Measurements from ENCODE around the gene DIAPH2.

DIAPH2 gene

GRCh38 chrX:97065066-97065465, 380.4 kb downstream of the DIAPH2 start:
- no peak for DNase-seq

- no peak for DNase-seq
These were observed 381.3 kb downstream of the DIAPH2 start for GRCh38 chrX:97065973-97066372.

DNA sequence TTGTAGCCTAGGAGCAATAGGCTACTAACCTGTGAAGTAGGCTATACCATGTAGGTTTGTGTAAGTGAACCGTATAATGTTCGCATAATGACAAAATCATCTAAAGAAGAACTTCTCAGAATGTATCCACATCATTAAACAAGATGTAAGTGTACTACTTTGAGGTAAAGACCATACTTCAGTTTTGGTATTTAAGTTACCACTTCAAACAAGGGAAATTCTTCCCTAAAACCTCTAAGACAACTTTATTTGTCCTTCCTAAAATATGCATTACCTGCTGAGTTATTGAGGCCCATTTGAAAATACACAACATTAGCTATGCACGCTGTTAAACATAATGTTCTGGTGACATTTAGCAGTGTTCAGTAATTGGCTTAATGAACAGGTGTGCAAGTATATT, 381.7 kb downstream of the DIAPH2 start:
- DNase-seq = no peak

DNA sequence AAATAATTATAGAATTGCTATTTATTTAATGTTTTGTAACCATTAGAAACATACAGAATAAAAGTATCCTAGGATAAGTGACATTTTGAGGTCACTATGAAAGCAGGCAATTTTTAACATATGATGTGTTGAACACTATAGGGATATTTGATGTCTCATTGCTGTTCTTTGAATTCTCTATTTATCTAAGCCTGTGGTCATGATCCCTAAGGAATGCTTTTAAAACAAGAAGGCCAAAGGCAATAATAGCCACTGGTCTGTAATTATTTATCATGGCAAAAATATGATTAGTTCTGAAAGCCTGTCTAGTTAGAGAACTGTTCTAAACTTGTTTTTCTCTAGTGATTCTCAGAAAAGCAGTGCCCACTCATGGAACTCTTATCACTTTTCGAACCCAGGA, 385.7 kb downstream of the DIAPH2 start:
- DNase-seq = no peak

- DNase-seq = no peak
These were observed 389.8 kb downstream of the DIAPH2 start for GRCh38 chrX:97074400-97074799.

- no peak for DNase-seq
These were observed 404.5 kb downstream of the DIAPH2 start for GRCh38 chrX:97089116-97089515.

DNA sequence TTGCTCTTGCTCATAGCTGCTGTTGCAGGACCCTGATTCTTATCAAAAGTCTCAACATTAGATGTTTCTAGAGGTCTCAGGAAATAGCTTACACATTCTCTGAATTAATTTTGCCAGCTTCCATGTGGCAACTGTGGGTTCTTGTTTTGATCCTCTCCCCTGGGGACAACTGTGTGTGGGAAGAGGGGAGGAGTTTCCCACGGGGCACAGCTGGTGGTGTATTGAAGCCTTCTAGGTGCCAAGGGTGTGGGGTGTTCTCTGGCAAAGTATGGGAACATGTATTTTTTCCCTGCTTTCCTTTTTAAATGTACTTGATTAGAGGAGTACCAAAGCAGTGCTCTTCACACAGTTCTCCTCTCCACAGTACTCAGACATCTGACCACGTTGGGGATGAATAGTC, 411.7 kb downstream of the DIAPH2 start:
- DNase-seq = no peak

GRCh38 chrX:97102938-97103337, 418.3 kb downstream of the DIAPH2 start:
- no peak for DNase-seq

DNA sequence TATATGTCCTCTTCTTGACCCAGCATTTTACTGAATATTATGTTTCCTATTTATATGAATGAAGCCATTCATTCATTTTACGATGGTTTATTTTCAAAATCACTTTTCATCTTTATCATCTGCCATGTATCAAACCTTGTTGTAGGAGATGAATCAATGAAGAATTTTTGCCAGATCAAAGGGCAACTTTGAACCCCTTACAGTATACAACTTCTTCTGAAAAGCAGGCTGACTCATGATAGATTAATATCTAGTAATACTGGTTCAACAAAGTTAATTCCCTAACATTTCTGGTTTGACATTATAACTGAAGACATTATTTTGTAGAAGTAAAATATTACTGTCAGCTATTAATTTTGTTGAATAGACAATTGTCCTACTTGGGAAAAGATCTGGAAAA, 425.1 kb downstream of the DIAPH2 start:
- no peak for DNase-seq

GRCh38 chrX:97117572-97117971, 432.9 kb downstream of the DIAPH2 start:
- no peak for DNase-seq

GRCh38 chrX:97119474-97120109, 434.9 kb downstream of the DIAPH2 start:
- DNase-seq = no peak

- DNase-seq = no peak
These were observed 438.4 kb downstream of the DIAPH2 start for GRCh38 chrX:97123001-97123400.

GRCh38 chrX:97126020-97126419, 441.4 kb downstream of the DIAPH2 start:
- DNase-seq = no peak

DNA sequence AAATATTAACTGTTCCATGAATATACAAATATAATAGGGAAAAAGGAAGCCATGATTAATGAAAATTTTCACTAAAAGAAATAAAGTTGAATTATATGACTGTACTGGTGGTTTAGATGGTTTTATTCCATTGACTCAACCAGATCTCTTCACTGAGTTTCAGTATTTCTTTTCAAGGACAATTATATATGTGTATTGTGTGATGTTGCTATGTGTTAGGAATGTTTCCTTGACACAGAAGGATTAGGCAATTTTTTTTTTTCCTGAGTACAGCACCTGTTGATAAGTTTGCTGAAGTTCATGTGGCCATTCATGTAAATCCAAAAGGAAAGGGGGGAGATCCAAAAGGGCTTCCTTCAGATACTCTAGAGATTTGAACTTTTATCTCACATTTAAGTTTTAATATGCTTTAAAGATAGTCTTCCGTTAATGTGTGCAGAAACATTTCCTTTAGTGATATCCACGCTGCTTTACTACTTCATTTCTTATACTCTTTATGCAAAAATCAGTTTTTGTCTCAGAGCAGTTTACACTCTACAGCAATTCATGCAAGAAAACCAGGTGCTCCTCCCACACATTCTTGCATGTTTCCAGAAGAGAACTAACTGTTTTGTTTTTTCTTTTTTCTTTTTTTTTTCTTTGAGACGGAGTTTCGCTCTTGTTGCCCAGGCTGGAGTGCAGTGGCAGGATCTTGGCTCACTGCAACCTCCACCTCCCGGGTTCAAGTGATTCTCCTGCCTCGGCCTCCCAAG, 448.2 kb downstream of the DIAPH2 start:
- DNase-seq = no peak

GRCh38 chrX:97145934-97146333, 461.3 kb downstream of the DIAPH2 start:
- DNase-seq = no peak

DNA sequence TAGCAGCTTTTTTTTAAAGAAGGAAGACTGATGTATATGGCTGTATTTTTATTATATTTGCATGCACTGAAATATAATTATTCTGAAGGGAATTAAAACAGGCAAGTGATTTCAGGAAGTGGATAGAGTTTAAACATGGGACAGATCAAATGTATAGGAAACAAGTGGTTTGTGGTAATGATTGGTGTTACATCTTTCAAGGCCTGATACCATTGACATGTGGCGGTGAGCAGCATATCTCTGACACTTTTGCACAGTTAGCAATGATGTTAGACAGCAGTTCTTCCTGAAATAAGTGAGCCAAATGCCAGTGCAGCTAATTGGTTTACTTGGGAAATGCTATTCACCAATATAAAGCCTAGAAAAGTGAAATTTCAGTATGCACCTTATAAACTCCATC, 471.2 kb downstream of the DIAPH2 start:
- no peak for DNase-seq

DNA sequence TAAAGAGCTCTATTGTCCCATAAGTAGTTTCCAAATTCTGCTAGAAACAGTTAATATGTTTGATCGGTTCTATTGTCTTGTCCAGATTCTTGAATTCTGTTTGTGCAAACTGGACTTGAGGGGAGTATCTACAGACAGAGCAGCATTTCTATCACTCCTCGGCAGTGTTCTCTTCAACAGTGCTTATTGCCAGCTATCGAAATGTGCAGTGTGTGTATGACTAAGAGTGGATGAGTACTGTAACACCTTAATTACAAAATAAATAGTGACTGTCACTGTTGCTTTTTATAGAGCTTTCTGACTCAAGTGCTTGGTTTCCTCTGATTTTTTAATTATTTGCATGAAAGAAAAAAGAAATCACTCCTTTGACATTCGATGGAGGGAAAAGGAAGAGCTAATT, 473.6 kb downstream of the DIAPH2 start:
- no peak for DNase-seq

DNA sequence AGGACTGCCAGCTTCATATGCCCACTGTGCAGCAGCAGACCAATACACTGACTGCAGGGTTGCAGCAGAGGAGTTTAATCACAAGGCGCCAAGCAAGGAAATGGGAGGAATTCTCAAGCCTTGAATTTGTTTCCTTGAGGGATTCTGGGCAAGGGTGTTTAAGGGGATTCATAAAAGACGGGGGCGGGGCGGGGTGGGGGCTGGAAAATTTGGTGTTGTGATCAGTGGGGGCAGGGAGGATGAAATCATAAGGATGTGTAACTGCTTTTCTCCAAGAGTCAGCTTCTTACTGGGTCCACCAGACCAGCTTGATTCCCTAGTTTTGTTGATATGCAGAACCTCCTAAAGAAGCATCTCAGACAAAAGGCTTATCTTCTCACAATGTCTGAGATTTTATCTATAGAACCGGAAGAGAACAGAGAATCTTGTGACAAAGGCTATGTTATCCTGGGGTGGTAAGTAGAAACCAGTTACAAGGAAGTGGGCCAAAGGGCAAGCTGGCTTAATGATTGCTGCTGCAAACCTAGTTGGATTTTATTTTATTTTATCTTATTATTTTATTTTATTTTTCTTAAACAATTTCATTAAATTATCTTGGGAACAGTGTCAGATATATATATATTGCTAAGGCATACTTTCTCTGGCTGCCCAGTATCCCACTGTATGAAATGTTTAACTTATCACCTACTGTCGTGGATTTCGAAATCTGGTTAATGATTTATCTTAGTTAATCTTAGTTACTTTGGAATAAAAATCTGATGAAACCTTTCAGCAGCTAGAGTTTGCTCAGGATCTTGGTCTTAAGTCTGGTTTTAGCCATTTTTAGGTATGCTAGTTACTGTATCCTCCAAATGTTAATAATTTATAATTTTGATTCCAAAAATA, 475.5 kb downstream of the DIAPH2 start:
- DNase-seq = no peak

DNA sequence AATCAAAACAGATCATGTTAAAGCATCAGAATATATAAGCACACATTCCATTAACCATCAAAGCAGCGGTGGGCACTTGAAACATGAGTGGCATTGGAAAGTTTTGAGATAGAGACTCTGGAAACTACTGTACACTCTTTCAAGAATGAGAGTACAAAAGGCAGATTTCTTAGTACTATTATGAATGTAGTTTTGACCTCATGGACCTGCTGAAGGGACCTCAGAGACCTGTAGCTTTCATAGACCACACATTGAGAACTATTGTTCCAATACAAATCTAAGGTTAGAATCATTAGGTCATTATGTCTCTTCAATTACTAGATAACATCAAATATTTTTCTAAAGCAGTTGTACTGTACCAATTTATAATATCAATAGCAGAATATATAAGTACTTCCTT, 482.7 kb downstream of the DIAPH2 start:
- no peak for DNase-seq

DNA sequence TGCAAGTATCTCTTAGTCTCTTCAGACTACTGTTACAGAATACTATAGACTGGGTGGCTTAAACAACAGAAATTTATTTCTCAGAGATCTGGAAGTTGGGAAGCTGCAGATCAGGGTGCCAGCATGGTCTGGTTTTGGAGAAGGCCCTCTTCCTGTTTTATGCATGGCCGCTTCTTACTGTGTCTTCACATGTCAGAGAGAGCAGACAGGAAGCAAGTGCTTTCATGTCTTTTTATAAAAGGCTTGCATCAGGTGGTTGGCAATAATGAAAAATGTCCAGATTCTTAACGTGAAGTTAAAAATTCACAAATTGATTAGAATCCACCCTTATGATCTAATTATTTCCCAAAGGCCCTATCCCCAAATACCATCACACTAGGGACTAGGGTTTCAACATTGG, 484.0 kb downstream of the DIAPH2 start:
- no peak for DNase-seq

DNA sequence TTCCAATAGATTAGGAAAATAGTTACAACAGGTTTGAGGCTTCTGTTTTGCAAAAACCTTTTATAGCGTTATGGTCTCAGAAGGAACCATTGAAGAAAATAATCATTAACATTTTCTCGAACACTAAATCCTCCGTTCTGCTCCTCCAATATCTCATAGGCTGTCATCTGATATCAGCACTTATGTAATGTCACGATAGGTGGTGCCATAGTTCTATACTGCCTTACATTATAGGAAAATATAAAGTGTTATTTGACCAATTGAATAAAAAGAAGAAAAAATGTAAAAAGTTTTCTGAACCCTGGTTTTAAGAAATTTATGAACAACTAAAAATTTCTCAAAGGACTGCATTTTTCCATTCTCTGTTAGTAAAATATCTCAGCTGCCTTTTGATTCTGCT, 490.5 kb downstream of the DIAPH2 start:
- DNase-seq = no peak

DNA sequence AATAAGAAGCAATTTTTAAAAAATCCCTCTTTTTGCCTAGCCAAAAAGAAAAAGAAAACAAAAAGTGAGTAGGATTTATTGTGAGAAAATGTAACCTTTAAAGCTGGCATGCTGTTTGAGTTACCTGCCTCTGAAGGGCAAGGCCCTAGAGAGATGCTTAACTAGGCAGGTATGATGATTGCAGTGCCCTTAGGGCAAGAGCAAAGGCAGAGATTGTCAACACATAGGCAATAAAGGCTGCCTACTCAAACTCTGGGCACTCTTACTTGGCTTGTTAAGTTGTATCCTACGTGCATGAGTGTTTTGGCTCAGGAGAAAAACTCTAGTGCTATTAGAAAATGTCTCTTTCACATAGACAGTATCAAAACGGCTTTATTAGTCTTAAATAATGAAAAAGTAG, 505.0 kb downstream of the DIAPH2 start:
- DNase-seq = no peak

GRCh38 chrX:97199501-97199900, 514.9 kb downstream of the DIAPH2 start:
- no peak for DNase-seq

- DNase-seq = no peak
These were observed 515.8 kb downstream of the DIAPH2 start for GRCh38 chrX:97200454-97200853.
